NOMO-1 treated with DMSO at 0.1 percent for 48 hours (cell line): ENCODE measurements around the gene ZNF521.

Source experiments
- DNase-seq: peaks from one replicate; lab custom pipeline; 2025; ENCODE audit not compliant: unreplicated experiment; lab: John Stamatoyannopoulos, UW

ZNF521 gene

GRCh38 chr18:25351777-25352628 lies at the start of gene ZNF521:
TSS of gene ZNF521 (minus strand) at chr18:25352166. CDS start at chr18:25350946, 1,220 bp downstream.
- peak; percentile 93 for DNase-seq

- DNase-seq = no peak
These were observed 47.6 kb upstream of the ZNF521 start for GRCh38 chr18:25399554-25399953.

- no peak for DNase-seq
These were observed 40.2 kb upstream of the ZNF521 start for GRCh38 chr18:25392192-25392591.

- DNase-seq = no peak
These were observed 21.6 kb upstream of the ZNF521 start for GRCh38 chr18:25373432-25374179.

GRCh38 chr18:25370391-25370790 lies 18.4 kb upstream of the ZNF521 start:
- no peak for DNase-seq

GRCh38 chr18:25365242-25365641 lies 13.3 kb upstream of the ZNF521 start:
- DNase-seq = no peak

- DNase-seq = no peak
These were observed 12.8 kb upstream of the ZNF521 start for GRCh38 chr18:25364732-25365131.

- peak; percentile 83 for DNase-seq
These were observed 8.4 kb upstream of the ZNF521 start for GRCh38 chr18:25360301-25360899.

GRCh38 chr18:25353080-25353479 lies 1.1 kb upstream of the ZNF521 start:
- DNase-seq = no peak

- DNase-seq = no peak
These were observed 651 bp upstream of the ZNF521 start for GRCh38 chr18:25352629-25353005.

- DNase-seq = no peak
These were observed 638 bp downstream of the ZNF521 start for GRCh38 chr18:25351280-25351775.

GRCh38 chr18:25350489-25351251 lies 1.3 kb downstream of the ZNF521 start:
- no peak for DNase-seq

- no peak for DNase-seq
These were observed 2.0 kb downstream of the ZNF521 start for GRCh38 chr18:25349926-25350487.

GRCh38 chr18:25349131-25349925 lies 2.6 kb downstream of the ZNF521 start:
- DNase-seq = no peak

- DNase-seq = peak; percentile 70
These were observed 3.4 kb downstream of the ZNF521 start for GRCh38 chr18:25348386-25349130.

- DNase-seq = no peak
These were observed 5.4 kb downstream of the ZNF521 start for GRCh38 chr18:25346561-25346960.

GRCh38 chr18:25345081-25345866 lies 6.7 kb downstream of the ZNF521 start:
- DNase-seq = no peak

GRCh38 chr18:25341831-25342230 lies 10.1 kb downstream of the ZNF521 start:
- peak; percentile 67 for DNase-seq
